HepG2 (cell line): Measurements from ENCODE around the gene MSI2. TPM values are rescaled to one million over a fixed set of nuclear protein-coding genes. Genes with fewer than 3 reads are reported as not detected.

Experiments
- ISL2 ChIP-seq: sonication (generic); formaldehyde crosslinking; IDR thresholded peaks from 2 replicates; pipeline ENCODE4 v1.5.0; 2020; ENCODE audit warnings: missing genetic modification reagents
- KAT8 ChIP-seq: IDR thresholded peaks from 2 replicates; pipeline ENCODE4 v1.6.1; 2016; ENCODE audit warnings: missing genetic modification reagents, missing compliant biosample characterization
- MLLT10 ChIP-seq: sonication (generic); formaldehyde crosslinking; IDR thresholded peaks from 2 replicates; pipeline ENCODE4 v1.4.0; 2020; ENCODE audit warnings: missing genetic modification reagents
- RNF2 ChIP-seq: fragments of 450-650 bp; conservative IDR thresholded peaks from 2 replicates; pipeline ENCODE4 v1.6.1; 2016; ENCODE audit warnings: low read depth
- SUZ12 ChIP-seq: fragments of 150-350 bp; IDR thresholded peaks from 2 replicates; pipeline ENCODE4 v1.6.1; 2014; ENCODE audit warnings: low read depth, low read length
- TCF12 ChIP-seq, 2 experiments: fragments of 450-650 bp in 1 of 2; sonication (generic) in 1 of 2; formaldehyde crosslinking in 1 of 2; IDR thresholded peaks; 2 replicates each; pipeline versions ENCODE4 v1.6.1 to v1.8.0; 2017 to 2022; ENCODE audit warnings: antibody characterized with exemption in 1 of 2, mild to moderate bottlenecking in 1 of 2, missing genetic modification reagents in 1 of 2, moderate library complexity in 1 of 2
- TFAP4 ChIP-seq: sonication (generic); IDR thresholded peaks from 2 replicates; pipeline ENCODE4 v1.6.1; 2016; ENCODE audit warnings: low read depth, borderline replicate concordance
- ZBED4 ChIP-seq: sonication (generic); formaldehyde crosslinking; IDR thresholded peaks from 2 replicates; pipeline ENCODE4 v1.4.0; 2020; ENCODE audit warnings: missing genetic modification reagents, borderline replicate concordance
- ZBTB38 ChIP-seq: sonication (generic); formaldehyde crosslinking; IDR thresholded peaks from 2 replicates; pipeline ENCODE4 v1.5.1; 2020; ENCODE audit warnings: mild to moderate bottlenecking, missing genetic modification reagents
- ZNF7 ChIP-seq: IDR thresholded peaks from 2 replicates; pipeline ENCODE4 v1.6.1; 2016; ENCODE audit warnings: missing biosample characterization, missing genetic modification reagents
- polyA plus RNA-seq, 8 experiments: library from polyadenylated mRNA; depleted of rRNA in 3 of 8; stranded (reverse) in 7 of 8; unstranded in 1 of 8; fragments of >200 nt; fragmentation: Illumina TruSeq in 4 of 8; extraction: Trizol in 4 of 8; gene quantifications; 2 replicates each; pipeline versions ENCODE4 v1.2.1 to v1.2.3, GENCODE V29; 2011 to 2016; ENCODE audit warnings: low read depth in 4 of 8, missing spikeins in 1 of 8, mixed read lengths in 1 of 8; ENCODE audit not compliant: insufficient read depth in 1 of 8
- total RNA-seq, 5 experiments: library from RNA; depleted of rRNA; stranded (reverse); fragments of >200 nt; fragmentation: Illumina TruSeq; extraction: Trizol; gene quantifications; 2 replicates each; pipeline ENCODE4 v1.2.3, GENCODE V29; 2016; ENCODE audit warnings: low read depth in 1 of 5
- TF ChIP-seq, protein P1 (sequence below): fragments of 450-650 bp; IDR thresholded peaks from 2 replicates; pipeline ENCODE4 v1.6.1; 2017
- TF ChIP-seq, protein P2 (sequence below): sonication (generic); formaldehyde crosslinking; IDR thresholded peaks from 2 replicates; pipeline ENCODE4 v1.5.1; 2020; ENCODE audit warnings: mild to moderate bottlenecking, moderate library complexity, missing genetic modification reagents
- TF ChIP-seq, protein P3 (sequence below): sonication (generic); formaldehyde crosslinking; IDR thresholded peaks from 2 replicates; pipeline ENCODE4 v1.5.1; 2020; ENCODE audit warnings: mild to moderate bottlenecking, missing genetic modification reagents, moderate library complexity

The MSI2 gene
- total and polyA plus RNA-seq, 2 of the 13 experiments (the other 11 are each of a cell fraction or from before 2014, with no cell fraction given), result 77.5 to 78.4 TPM

DNA sequence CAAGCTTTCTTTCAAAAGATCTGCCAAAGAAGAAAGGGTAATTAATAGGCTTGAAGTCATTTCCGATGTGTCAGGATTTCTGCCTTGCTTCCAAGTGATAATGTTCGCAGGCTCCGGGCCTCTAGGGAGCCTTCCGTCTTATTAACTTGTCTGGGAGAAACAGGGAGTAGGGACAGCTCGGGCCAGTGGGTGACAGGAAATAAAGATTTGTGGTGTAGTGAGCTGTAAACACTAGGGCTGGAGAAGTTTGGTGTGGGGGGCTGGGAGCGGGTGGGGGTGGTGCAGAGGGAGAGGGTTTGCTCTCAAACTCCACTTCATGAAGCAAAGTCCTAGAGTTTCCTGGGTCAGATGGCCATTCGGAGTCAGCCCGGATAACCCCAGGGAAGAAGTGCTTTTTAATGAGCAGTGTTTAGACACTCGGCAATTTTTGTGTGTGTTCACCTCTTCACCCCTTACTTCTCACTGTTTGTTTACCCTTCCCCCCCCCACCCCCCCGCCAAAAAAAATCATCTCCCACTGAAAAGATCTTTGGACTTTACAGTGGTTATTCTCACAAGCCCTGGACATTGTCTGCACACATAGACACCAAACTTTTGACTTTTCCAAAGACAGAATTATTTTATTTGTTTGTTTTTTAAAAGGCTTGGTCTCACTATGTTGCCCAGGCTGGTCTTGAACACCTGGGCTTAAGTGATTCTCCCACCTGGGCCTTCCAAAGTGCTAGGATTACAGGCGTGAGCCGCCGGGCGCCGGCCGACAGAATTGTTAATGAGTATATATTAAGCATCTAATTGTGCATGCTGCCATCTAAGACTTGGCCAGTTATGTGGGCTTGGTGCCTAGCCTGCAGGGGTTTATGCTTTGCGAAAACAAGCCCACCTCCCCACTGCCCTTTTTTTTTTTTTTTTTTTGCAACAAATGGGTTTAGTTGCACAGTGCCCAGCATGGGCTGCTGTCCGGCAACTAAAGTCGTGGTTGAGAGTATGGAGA is 292.4 kb downstream of the MSI2 start (continued):
- no peak for TF ChIP-seq MLLT10
- TF ChIP-seq, protein P1, sequence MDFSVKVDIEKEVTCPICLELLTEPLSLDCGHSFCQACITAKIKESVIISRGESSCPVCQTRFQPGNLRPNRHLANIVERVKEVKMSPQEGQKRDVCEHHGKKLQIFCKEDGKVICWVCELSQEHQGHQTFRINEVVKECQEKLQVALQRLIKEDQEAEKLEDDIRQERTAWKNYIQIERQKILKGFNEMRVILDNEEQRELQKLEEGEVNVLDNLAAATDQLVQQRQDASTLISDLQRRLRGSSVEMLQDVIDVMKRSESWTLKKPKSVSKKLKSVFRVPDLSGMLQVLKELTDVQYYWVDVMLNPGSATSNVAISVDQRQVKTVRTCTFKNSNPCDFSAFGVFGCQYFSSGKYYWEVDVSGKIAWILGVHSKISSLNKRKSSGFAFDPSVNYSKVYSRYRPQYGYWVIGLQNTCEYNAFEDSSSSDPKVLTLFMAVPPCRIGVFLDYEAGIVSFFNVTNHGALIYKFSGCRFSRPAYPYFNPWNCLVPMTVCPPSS, result no peak
- no peak for TF ChIP-seq TFAP4
- TF ChIP-seq TCF12 (IDR thresholded peaks at IDR 0.05), result no peak
- TF ChIP-seq TCF12 (CRISPR knock-in tag; IDR thresholded peaks at IDR 0.05), result no peak
- peak; percentile 49; the same call in 1 of the 2 replicates for TF ChIP-seq ISL2 (CRISPR knock-in tag)
- TF ChIP-seq, protein P2, sequence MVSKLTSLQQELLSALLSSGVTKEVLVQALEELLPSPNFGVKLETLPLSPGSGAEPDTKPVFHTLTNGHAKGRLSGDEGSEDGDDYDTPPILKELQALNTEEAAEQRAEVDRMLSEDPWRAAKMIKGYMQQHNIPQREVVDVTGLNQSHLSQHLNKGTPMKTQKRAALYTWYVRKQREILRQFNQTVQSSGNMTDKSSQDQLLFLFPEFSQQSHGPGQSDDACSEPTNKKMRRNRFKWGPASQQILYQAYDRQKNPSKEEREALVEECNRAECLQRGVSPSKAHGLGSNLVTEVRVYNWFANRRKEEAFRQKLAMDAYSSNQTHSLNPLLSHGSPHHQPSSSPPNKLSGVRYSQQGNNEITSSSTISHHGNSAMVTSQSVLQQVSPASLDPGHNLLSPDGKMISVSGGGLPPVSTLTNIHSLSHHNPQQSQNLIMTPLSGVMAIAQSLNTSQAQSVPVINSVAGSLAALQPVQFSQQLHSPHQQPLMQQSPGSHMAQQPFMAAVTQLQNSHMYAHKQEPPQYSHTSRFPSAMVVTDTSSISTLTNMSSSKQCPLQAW (CRISPR knock-in tag), result peak; percentile 38; the same call in 1 of the 2 replicates
- peak; percentile 97 for TF ChIP-seq ZNF7
- TF ChIP-seq ZBTB38 (CRISPR knock-in tag), result 0 out of 2 replicates have a peak, but pooled peaks have one; percentile 28
- TF ChIP-seq, protein P3, sequence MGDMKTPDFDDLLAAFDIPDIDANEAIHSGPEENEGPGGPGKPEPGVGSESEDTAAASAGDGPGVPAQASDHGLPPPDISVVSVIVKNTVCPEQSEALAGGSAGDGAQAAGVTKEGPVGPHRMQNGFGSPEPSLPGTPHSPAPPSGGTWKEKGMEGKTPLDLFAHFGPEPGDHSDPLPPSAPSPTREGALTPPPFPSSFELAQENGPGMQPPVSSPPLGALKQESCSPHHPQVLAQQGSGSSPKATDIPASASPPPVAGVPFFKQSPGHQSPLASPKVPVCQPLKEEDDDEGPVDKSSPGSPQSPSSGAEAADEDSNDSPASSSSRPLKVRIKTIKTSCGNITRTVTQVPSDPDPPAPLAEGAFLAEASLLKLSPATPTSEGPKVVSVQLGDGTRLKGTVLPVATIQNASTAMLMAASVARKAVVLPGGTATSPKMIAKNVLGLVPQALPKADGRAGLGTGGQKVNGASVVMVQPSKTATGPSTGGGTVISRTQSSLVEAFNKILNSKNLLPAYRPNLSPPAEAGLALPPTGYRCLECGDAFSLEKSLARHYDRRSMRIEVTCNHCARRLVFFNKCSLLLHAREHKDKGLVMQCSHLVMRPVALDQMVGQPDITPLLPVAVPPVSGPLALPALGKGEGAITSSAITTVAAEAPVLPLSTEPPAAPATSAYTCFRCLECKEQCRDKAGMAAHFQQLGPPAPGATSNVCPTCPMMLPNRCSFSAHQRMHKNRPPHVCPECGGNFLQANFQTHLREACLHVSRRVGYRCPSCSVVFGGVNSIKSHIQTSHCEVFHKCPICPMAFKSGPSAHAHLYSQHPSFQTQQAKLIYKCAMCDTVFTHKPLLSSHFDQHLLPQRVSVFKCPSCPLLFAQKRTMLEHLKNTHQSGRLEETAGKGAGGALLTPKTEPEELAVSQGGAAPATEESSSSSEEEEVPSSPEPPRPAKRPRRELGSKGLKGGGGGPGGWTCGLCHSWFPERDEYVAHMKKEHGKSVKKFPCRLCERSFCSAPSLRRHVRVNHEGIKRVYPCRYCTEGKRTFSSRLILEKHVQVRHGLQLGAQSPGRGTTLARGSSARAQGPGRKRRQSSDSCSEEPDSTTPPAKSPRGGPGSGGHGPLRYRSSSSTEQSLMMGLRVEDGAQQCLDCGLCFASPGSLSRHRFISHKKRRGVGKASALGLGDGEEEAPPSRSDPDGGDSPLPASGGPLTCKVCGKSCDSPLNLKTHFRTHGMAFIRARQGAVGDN (CRISPR knock-in tag), result peak; percentile 21; the same call in 1 of the 2 replicates
- 0 out of 2 replicates have a peak, but pooled peaks have one; percentile 15 for TF ChIP-seq KAT8 (CRISPR knock-in tag)
- TF ChIP-seq RNF2, result no peak
- TF ChIP-seq ZBED4, result peak; percentile 26; the same call in 1 of the 2 replicates
- TF ChIP-seq SUZ12, result no peak
